ENCODE measurements around the gene KLK3.

DNA sequence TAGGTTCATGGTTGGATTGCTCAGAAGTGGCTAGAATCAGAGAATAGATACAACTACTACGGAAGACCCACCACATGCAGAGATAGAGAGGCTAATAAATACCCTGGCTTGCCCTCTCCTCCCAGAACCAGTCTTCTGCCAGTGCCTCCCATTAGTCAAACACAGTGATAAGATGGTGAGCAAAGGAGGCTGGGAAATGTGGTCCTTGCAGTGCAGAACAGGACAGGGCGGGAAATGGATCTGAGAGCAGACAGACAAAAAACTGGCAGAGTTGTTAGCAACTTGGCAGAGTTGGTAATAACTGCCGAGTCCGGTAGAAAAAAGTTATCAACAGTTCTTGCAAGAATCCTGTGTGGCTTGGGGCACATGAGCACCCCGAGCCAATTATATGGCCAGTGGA lies 39.8 kb upstream of the KLK3 start:
- TF ChIP-seq, protein P1, sequence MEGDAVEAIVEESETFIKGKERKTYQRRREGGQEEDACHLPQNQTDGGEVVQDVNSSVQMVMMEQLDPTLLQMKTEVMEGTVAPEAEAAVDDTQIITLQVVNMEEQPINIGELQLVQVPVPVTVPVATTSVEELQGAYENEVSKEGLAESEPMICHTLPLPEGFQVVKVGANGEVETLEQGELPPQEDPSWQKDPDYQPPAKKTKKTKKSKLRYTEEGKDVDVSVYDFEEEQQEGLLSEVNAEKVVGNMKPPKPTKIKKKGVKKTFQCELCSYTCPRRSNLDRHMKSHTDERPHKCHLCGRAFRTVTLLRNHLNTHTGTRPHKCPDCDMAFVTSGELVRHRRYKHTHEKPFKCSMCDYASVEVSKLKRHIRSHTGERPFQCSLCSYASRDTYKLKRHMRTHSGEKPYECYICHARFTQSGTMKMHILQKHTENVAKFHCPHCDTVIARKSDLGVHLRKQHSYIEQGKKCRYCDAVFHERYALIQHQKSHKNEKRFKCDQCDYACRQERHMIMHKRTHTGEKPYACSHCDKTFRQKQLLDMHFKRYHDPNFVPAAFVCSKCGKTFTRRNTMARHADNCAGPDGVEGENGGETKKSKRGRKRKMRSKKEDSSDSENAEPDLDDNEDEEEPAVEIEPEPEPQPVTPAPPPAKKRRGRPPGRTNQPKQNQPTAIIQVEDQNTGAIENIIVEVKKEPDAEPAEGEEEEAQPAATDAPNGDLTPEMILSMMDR (IDR thresholded peaks at IDR 0.05), result no peak
- TF ChIP-seq POLR2A (IDR thresholded peaks at IDR 0.05), result no peak
